Measurements from ENCODE around the gene THEMIS. TPM values are rescaled to one million over a fixed set of nuclear protein-coding genes. Genes with fewer than 3 reads are reported as not detected.

The THEMIS gene
- total and polyA plus RNA-seq, 10 donors = 0.80 to 17.8 (median 12.7) TPM

- TF ChIP-seq POLR2AphosphoS5 (IDR thresholded peaks at IDR 0.05) = no peak
- TF ChIP-seq CTCF (IDR thresholded peaks at IDR 0.05 in 8 of 11, conservative IDR thresholded peaks at IDR 0.05 in 3 of 11) = no peak
- TF ChIP-seq POLR2A (IDR thresholded peaks at IDR 0.05) = no peak
- Histone ChIP-seq H3K27me3 (replicated peaks in 1 of 7) (no peaks in the 10 kb centered on the region), H3K9me3 (no peaks in the 10 kb centered on the region), H3K36me3 (no peaks in the 10 kb centered on the region), H3K27ac (no peak overlapping the region), H3K4me3 (no peak overlapping the region), H3K4me1 (no peaks in the 10 kb centered on the region)
- intact Hi-C loops (cut with DNase I; ENCODE audit: low total_unique reads) = no loop called here
- 85 to 93% (median 90%) methylated on average over 7 of the region's 7 CpGs for WGBS, 5 donors
- no peak for DNase-seq
Measured at GRCh38 chr6:127834136-127834535, 66.7 kb downstream of the THEMIS start.

GRCh38 chr6:127833336-127833735 is 67.5 kb downstream of the THEMIS start:
- no peak for TF ChIP-seq CTCF (IDR thresholded peaks at IDR 0.05 in 8 of 11, conservative IDR thresholded peaks at IDR 0.05 in 3 of 11)
- Histone ChIP-seq H3K9me3 (no peaks in the 10 kb centered on the region), H3K27me3 (replicated peaks in 1 of 7) (no peaks in the 10 kb centered on the region), H3K36me3 (no peaks in the 10 kb centered on the region), H3K4me1 (no peaks in the 10 kb centered on the region), H3K4me3 (no peak overlapping the region), H3K27ac (no peak overlapping the region)
- intact Hi-C loops (cut with DNase I; ENCODE audit: low total_unique reads) = no loop called here
- no peak for DNase-seq

DNA sequence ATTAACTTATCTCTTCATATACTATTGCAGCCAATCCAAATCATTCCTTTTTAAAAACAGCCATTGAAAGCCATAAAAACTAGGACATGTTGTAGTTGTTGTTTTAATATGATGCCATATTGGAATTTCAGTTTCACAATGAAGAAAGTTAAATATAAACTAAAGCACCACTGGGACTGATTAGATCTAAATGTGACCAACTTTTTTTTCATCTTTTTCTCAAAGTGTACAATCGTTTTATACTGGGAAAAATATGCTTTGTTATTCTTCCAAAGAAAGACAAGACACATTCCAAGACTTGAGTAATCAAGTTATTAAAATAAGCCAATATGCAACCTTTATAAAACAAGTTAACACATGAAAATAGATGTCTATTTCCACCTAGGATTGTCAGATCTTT is 68.5 kb downstream of the THEMIS start:
- Histone ChIP-seq H3K27me3 (replicated peaks in 1 of 7) (no peaks in the 10 kb centered on the region), H3K4me1 (no peaks in the 10 kb centered on the region), H3K27ac (no peak overlapping the region), H3K36me3 (no peaks in the 10 kb centered on the region), H3K4me3 (no peak overlapping the region), H3K9me3 (no peaks in the 10 kb centered on the region)
- WGBS, 5 donors = 33 to 63% (median 51%) methylated on average over 1 of the region's 1 CpG
- no peak for DNase-seq
- intact Hi-C loops (cut with DNase I; ENCODE audit: low total_unique reads) = no loop called here
- no peak for TF ChIP-seq CTCF (IDR thresholded peaks at IDR 0.05 in 8 of 11, conservative IDR thresholded peaks at IDR 0.05 in 3 of 11)
- no peak for TF ChIP-seq POLR2AphosphoS5 (IDR thresholded peaks at IDR 0.05)

DNA sequence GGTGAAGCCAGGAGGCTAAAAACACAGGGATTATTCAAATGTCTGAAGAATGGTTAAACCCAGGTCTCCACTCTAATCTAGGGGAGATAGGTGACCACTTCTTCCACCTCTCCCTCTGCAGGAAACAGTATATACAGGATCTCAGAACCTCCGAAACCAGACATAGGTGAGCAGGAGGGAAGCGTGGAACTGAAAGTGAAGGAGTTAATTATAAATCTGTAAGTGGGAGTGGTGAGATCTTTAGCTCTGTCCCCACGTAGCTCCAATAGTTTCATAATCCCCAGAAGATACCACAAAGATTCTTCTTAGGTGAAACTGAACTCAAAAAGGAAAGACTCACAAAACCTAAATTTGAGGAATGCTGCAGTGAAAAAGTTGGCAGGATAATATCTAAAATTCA is 76.8 kb downstream of the THEMIS start:
- DNase-seq = no peak
- Histone ChIP-seq H3K4me1 (no peaks in the 10 kb centered on the region), H3K36me3 (no peaks in the 10 kb centered on the region), H3K9me3 (no peaks in the 10 kb centered on the region), H3K4me3 (no peak overlapping the region), H3K27me3 (replicated peaks in 1 of 7) (no peaks in the 10 kb centered on the region), H3K27ac (no peak overlapping the region)
- WGBS, 5 donors = 64 to 73% (median 69%) methylated on average over 3 of the region's 3 CpGs
- intact Hi-C loops (cut with DNase I; ENCODE audit: low total_unique reads) = no loop called here
- no peak for TF ChIP-seq POLR2AphosphoS5 (IDR thresholded peaks at IDR 0.05)
- no peak for TF ChIP-seq CTCF (IDR thresholded peaks at IDR 0.05 in 8 of 11, conservative IDR thresholded peaks at IDR 0.05 in 3 of 11)
- TF ChIP-seq POLR2A (IDR thresholded peaks at IDR 0.05) = no peak

Data from spleen (tissue), 11 donors.